ENCODE data around the gene CRELD1.

Gene CRELD1

DNA sequence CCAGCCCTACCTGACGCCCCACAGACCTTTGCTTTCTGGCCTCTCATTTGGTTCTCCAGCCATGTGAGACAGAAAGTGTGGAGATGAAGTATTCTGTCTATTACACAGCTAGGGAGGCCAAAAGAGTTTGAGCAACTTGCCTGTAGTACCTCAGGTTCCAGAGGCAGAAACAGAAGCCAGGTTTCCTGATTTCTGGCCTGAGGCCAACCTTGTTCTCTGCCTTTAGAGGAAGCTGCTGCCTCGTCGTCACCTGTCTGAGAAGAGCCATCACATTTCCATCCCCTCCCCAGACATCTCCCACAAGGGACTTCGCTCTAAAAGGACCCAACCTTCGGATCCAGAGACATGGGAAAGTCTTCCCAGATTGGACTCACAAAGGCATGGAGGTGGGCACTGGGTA is 27.2 kb upstream of the CRELD1 start:
- no peak for DNase-seq (ENCODE audit: low spot score)

DNA sequence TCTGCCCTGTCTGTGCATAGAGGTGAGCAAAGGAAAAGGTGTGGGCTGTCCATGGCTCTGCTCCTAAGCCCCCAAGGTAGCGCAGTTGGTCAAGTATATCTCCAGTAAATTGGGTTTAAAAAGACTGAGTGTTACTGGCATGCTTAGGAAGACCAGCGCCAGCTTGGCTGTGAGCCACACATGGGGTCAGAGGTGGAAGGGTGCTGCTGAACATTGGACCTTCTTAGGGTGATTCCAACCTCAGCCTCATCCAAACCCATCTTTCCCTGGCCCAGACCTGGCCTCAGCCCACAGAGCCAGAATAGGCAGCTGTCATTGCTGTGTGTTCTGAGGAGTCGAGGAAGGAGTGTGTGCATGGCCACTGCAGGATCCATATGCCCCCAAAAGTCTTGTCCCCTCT is 25.3 kb upstream of the CRELD1 start:
- DNase-seq (ENCODE audit: low spot score), result no peak

DNA sequence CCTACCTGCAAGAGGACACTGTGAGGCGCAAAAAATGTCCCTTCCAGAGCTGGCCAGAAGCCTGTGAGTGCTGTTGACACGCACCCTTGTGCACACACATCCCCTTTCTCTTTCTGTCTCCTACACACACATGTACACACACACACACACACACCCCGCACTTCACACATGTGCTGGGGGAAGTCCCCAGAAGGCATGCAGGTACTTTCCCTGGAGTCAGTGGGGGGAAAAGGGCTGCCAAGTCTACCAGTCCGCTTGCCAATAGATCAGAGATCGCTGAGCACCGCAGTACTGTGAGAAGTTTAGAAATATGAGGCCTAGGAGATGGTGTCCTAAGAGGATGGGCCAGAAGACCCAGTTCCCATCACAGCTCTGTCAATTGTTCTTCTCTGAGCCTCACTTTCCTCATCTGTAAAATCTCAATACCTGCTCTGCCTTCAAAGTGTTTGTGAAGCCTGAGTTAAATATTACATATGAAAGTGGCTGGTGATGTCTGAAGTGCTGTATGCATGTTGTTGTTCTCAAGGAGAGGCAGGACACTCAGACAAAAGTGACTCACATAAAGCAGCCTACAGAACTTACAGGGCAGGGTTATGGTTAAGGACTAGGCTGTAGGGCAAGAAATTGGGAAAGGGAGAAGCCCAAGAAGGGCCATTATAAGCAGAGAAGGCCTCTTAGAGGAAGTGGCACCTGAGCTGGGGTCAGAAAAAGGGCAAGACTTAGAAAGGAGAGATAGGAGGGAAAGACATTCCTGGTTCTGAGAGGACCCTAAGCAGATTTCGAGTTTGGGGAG is 24.2 kb upstream of the CRELD1 start:
- no peak for DNase-seq (ENCODE audit: low spot score)

GRCh38 chr3:9911863-9912262 is 21.8 kb upstream of the CRELD1 start:
- no peak for DNase-seq (ENCODE audit: low spot score)

- DNase-seq (ENCODE audit: low spot score), result no peak
These were observed 21.2 kb upstream of the CRELD1 start for GRCh38 chr3:9912294-9912935.

- no peak for DNase-seq (ENCODE audit: low spot score)
These were observed 20.0 kb upstream of the CRELD1 start for GRCh38 chr3:9913601-9914000.

GRCh38 chr3:9914011-9914410 is 19.6 kb upstream of the CRELD1 start:
- no peak for DNase-seq (ENCODE audit: low spot score)

DNA sequence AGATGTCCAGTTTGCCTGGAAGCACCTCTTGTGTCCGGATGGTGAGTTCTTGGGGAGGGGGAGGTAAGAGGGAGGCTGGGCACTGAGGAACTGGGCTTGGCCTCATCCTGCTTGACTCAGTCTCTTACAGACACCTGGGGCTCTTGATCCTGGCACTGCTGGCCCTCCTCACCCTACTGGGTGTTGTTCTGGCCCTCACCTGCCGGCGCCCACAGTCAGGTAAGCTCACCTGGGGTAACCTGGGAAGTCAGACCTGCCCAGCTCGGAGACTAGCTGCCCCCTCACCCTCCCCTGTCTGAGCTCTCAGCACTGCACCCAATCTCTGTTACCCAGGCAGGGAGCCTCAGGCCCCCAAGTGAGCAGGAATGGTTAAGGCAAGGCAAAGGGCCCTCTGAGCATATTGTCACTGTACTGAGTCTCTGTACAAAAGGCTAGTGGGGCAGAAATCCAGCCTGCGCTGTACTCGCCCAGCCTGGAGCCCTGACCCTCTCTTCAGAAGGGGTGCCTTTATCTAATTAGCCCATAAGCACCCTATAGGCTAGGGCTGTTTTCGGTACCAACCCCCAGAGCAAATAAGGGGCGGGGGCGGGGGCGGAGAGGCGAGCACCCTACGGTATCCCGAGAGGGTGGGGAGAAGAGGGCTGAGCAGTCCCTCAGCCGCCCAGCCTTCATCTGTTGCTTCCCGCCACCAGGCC is 18.9 kb upstream of the CRELD1 start:
- DNase-seq (ENCODE audit: low spot score), result no peak

GRCh38 chr3:9915254-9916141 is 18.1 kb upstream of the CRELD1 start:
- DNase-seq (ENCODE audit: low spot score), result peak; percentile 68

DNA sequence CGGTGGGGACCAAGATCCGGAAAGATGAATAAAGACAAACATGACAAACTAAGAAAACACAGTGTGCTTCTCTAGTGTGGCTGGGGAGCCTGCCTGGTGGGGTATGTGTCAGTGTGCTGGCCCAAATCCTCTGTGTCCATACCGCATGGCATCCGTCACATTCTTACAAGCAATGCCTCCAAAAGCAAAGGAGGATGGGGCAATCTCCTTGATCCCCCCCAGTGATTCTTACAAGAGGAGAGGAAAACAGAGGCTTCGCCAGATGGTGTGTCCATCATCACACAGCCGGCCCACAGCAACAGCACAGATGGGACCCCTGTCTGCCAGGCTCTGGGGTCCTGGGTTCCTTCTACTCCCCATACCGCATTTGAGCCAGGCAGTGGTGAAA is 17.3 kb upstream of the CRELD1 start:
- DNase-seq (ENCODE audit: low spot score), result no peak

GRCh38 chr3:9916734-9917680 is 16.6 kb upstream of the CRELD1 start, which contains the start of gene IL17RC:
IL17RC (plus strand) TSS chr3:9917098; CDS start chr3:9917316, 218 bp downstream.
- peak; percentile 79 for DNase-seq (ENCODE audit: low spot score)

DNA sequence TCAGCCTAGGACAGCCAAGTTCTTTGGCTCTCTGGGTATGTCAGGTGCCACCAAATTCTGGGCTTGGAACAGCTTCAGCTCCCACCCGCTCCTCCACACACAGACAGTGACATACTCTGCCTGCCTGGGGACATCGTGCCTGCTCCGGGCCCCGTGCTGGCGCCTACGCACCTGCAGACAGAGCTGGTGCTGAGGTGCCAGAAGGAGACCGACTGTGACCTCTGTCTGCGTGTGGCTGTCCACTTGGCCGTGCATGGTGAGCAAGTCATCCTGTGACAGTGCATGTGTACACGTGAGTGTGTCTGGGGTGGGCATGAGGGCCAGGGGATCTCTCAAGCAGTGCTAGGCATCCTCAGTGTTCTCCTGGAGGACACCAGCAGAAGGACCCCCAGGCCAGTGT is 15.8 kb upstream of the CRELD1 start:
- no peak for DNase-seq (ENCODE audit: low spot score)

- no peak for DNase-seq (ENCODE audit: low spot score)
These were observed 15.2 kb upstream of the CRELD1 start for GRCh38 chr3:9918261-9919038.

DNA sequence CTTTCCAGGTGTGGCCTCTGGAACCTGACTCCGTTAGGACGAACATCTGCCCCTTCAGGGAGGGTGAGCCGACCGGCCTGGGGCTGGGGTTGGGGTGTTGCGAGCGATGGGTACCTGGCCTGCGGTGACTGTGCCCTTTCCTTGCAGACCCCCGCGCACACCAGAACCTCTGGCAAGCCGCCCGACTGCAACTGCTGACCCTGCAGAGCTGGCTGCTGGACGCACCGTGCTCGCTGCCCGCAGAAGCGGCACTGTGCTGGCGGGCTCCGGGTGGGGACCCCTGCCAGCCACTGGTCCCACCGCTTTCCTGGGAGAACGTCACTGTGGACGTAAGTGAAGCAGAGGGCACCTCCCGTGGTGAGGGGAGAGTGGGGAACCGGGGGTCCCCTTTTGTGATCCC is 5.5 kb upstream of the CRELD1 start:
- no peak for DNase-seq (ENCODE audit: low spot score)

GRCh38 chr3:9930804-9931418 is 2.7 kb upstream of the CRELD1 start:
- no peak for DNase-seq (ENCODE audit: low spot score)

DNA sequence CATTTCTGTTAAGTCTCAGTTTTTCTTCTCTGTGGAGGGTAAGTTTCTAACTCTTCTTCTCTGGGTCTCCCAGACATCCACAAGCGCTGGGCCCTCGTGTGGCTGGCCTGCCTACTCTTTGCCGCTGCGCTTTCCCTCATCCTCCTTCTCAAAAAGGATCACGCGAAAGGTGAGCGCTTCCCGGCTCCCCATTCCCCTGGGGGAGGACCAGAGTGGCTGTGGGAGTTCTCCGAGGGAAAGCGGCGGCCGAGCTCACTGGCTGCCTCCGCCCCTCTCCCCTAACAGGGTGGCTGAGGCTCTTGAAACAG is 1.1 kb upstream of the CRELD1 start:
- DNase-seq (ENCODE audit: low spot score), result no peak

GRCh38 chr3:9932843-9933560 is 632 bp upstream of the CRELD1 start:
- peak; percentile 57 for DNase-seq (ENCODE audit: low spot score)

GRCh38 chr3:9934235-9934621 is 594 bp downstream of the CRELD1 start:
- DNase-seq (ENCODE audit: low spot score), result no peak

- DNase-seq (ENCODE audit: low spot score), result no peak
These were observed 1.4 kb downstream of the CRELD1 start for GRCh38 chr3:9934993-9935392.

All from Ammon's horn (tissue), 1 donor.